Measurements from ENCODE around the gene ABCC2.

ABCC2 gene

DNA sequence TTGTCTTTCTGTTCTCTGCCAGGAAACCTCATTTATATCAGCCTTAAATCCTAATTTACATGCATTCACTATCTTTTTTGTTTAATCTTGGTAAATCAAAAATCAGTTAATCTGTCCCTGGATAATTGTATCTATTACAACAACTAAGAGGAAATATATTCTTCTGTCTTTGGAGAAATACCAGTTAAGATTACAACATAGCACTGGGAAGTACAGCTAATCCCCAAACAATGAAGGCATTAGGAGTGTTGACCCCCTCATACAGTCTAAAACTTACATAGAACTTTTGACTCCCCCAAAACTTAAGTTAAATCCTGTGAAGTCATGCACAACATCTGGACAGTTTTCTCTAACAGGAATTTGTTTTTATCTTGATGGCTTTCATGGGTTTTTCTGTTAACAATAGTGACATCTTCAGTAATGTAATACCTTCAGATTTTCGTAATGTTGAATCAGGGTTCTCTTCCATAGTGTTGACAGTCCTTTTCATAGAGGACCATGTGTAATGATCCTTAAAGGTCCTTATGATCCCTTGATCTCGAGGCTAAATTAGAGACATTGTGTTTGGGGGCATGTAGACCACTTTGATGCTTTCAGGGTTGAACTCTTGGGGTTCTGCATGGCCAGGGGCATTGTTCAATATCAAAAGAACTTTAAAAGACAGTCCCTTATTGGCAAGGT, 24.1 kb upstream of the ABCC2 start:
- ChIA-PET POLR2A (no interaction called here), CTCF (interaction anchor here (1.2 kb wide), 2 partner anchors 10 to 87 kb away, joined by 3 to 6 read pairs; no protein-coding TSS in a partner anchor)
- H3K4me3 ChIP-seq (ENCODE audit: low read depth, low read length) = no peak overlapping the region
- TF ChIP-seq, protein P1, sequence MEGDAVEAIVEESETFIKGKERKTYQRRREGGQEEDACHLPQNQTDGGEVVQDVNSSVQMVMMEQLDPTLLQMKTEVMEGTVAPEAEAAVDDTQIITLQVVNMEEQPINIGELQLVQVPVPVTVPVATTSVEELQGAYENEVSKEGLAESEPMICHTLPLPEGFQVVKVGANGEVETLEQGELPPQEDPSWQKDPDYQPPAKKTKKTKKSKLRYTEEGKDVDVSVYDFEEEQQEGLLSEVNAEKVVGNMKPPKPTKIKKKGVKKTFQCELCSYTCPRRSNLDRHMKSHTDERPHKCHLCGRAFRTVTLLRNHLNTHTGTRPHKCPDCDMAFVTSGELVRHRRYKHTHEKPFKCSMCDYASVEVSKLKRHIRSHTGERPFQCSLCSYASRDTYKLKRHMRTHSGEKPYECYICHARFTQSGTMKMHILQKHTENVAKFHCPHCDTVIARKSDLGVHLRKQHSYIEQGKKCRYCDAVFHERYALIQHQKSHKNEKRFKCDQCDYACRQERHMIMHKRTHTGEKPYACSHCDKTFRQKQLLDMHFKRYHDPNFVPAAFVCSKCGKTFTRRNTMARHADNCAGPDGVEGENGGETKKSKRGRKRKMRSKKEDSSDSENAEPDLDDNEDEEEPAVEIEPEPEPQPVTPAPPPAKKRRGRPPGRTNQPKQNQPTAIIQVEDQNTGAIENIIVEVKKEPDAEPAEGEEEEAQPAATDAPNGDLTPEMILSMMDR (IDR thresholded peaks at IDR 0.05; ENCODE audit: insufficient read depth, low read length, missing control alignments) = no peak
- no peak for DNase-seq (ENCODE audit: low read depth, low spot score)

DNA sequence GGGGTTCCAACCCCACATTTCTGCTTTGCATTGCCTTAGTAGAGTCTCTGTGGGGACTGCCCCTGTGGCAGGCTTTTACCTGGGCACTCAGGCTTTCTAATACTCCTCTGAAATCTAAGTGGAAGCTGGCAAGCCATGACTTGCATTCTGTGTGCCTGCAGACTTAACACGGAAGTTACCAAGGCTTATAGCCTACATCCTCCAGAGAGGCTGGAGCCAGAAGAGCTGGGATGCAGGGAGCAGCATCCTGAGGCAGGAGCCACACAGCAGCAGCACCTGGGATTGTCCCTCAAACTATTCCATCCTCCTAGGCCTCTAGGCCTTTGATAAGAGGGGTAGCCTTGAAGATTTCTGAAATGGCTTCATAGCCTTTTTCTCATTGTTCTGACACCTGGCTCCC, 22.1 kb upstream of the ABCC2 start:
- TF ChIP-seq, protein P1 (IDR thresholded peaks at IDR 0.05; ENCODE audit: insufficient read depth, low read length, missing control alignments) = no peak
- no peak overlapping the region for H3K4me3 ChIP-seq (ENCODE audit: low read depth, low read length)
- CTCF ChIA-PET = no interaction called here
- POLR2A ChIA-PET = no interaction called here
- no peak for DNase-seq (ENCODE audit: low read depth, low spot score)

DNA sequence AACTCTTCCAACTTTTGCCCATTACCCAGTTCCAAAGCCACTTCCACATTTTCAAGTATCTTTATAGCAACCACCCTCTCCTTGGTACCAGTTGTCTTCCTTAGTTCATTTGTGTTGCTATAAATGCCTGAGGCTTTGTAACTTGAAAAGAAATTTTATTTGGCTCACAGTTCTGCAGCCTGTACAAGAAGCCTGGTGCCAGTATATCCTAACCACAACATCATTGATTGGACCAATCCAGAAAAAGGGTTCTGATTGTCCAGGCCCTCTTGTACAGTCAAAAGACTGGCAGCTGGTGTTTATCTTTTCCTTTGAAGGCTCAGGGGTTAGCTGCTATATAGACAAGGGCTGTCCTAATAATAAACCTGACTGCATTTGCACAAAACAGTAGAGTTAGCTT, 21.1 kb upstream of the ABCC2 start:
- ChIA-PET POLR2A (no interaction called here), CTCF (interaction anchor here (0.9 kb wide), 1 partner anchor 12 kb away, joined by 3 read pairs; no protein-coding TSS in a partner anchor)
- TF ChIP-seq, protein P1 (IDR thresholded peaks at IDR 0.05; ENCODE audit: insufficient read depth, low read length, missing control alignments) = no peak

DNA sequence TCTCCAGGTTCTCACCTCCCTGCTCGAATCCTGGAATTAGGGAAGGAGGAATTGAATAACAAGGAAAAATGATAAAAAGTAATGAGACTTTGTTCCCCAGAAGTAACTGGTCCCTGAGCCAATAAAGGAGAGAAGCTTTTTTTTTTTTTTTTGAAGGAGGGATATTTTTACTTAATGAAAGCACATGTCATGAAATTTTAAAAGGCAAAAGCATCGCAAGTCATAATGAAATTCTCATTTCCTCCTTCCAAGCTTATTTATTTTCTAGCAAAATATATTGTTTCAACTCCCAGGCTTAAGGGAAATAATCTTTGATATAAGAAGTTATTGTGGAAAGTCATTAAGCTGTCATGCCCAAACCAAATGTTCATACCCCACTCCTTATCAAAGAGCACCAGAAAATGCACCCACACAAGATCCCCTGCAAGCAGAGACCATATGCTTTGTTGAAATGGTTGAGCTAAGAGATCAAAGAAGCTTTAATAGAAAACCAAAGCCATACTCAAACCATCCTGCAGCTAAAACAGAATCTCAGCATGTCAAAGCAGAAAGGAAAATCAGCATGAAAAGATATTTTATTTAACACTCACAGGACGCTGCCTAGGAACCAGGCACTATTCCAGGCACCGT, 16.7 kb upstream of the ABCC2 start:
- ChIA-PET POLR2A (no interaction called here), CTCF (interaction anchor here (1.3 kb wide), 1 partner anchor 8 kb away, joined by 3 read pairs; no protein-coding TSS in a partner anchor)
- TF ChIP-seq, protein P1 (IDR thresholded peaks at IDR 0.05; ENCODE audit: insufficient read depth, low read length, missing control alignments) = no peak
- no peak for DNase-seq (ENCODE audit: low read depth, low spot score)
- H3K4me3 ChIP-seq (ENCODE audit: low read depth, low read length) = no peak overlapping the region

More for the DNA sequence above, 21.1 kb upstream of the ABCC2 start:
- H3K4me3 ChIP-seq (ENCODE audit: low read depth, low read length) = no peak overlapping the region
- no peak for DNase-seq (ENCODE audit: low read depth, low spot score)

DNA sequence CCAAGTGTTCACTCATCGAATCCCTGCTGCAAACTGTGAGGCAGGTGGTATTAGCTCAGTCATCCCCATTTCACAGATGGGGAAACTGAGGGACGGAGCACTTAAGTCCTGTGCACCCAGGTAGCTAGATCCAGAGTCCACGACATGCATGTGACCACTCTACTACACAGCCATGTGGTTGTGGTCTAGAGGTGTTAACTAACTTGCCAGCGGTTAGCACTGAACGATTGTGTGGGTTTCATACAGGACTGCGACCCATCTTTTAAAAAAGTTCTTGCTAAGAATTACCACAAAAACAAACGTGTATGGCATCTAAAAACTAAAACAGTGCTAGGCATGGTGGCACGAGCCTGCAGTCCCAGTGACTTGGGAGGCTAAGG, 16.1 kb upstream of the ABCC2 start:
- CTCF ChIA-PET = interaction anchor here (1.3 kb wide), 1 partner anchor 8 kb away, joined by 3 read pairs; no protein-coding TSS in a partner anchor

DNA sequence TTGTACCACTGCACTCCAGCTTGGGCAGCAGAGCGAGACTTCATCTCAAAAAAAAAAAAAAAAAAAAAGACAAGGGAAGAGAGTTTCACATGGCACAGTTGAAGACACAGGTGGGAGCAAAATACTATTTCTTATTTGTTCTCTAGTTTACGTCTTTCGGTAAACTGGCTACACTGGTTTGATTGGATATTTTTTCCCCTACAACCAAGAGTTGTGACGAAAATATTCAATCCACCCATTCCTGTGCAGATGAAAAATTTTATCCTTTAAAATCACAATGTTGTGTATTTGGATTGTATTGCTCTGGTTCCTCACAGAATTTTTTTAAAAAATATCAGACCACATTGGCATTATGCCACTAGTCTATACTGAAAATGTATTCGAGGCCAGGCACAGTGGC, 14.5 kb upstream of the ABCC2 start:
- CTCF ChIA-PET = interaction anchor here (1.1 to 1.9 kb wide), 3 partner anchors 10 to 137 kb away, joined by 3 to 4 read pairs (median 3); no protein-coding TSS in a partner anchor
- no peak for DNase-seq (ENCODE audit: low read depth, low spot score)
- POLR2A ChIA-PET = interaction anchor here (0.6 kb wide), 1 partner anchor 253 kb away, joined by 3 read pairs; no protein-coding TSS in a partner anchor
- H3K4me3 ChIP-seq (ENCODE audit: low read depth, low read length) = no peak overlapping the region
- TF ChIP-seq, protein P1 (IDR thresholded peaks at IDR 0.05; ENCODE audit: insufficient read depth, low read length, missing control alignments) = no peak

More for the DNA sequence above, 16.1 kb upstream of the ABCC2 start:
- no peak overlapping the region for H3K4me3 ChIP-seq (ENCODE audit: low read depth, low read length)
- TF ChIP-seq, protein P1 (IDR thresholded peaks at IDR 0.05; ENCODE audit: insufficient read depth, low read length, missing control alignments) = no peak
- POLR2A ChIA-PET = no interaction called here
- DNase-seq (ENCODE audit: low read depth, low spot score) = no peak

Measured in AG04449 (cell line).